GM23338 (cell line): ENCODE results near the gene ADGRV1. TPM values are rescaled to one million over a fixed set of nuclear protein-coding genes. Genes with fewer than 3 reads are reported as not detected.

ENCODE experiments used
- ATAC-seq: fragments of 200-7000 bp; cut with Tn5 transposase; 3 replicates; pipeline ENCODE4 v1.9.1; 2020
- DNase-seq: peaks from one replicate; pipeline ENCODE4 v3.0.0-alpha.2; 2015; ENCODE audit warnings: low spot score
- H2AFZ ChIP-seq: fragments of 200-600 bp; sonication (generic); 2 replicates; pipeline ENCODE4 v1.8.0; 2016; ENCODE audit warnings: antibody characterized with exemption, mild to moderate bottlenecking, moderate library complexity
- H3F3A ChIP-seq: fragments of 200-600 bp; sonication (generic); replicated peaks from 2 replicates; pipeline ENCODE4 v1.8.0; 2017; ENCODE audit warnings: antibody characterized with exemption, mixed run types, low read depth
- H3K27ac ChIP-seq: fragments of 200-600 bp; sonication (generic); 2 replicates; pipeline ENCODE4 v1.6.1; 2016; ENCODE audit warnings: low read depth
- H3K27me3 ChIP-seq: fragments of 200-600 bp; sonication (generic); 2 replicates; pipeline ENCODE4 v1.8.0; 2016; ENCODE audit warnings: mild to moderate bottlenecking, mixed run types, moderate library complexity; ENCODE audit not compliant: insufficient read depth
- H3K36me3 ChIP-seq: fragments of 200-600 bp; sonication (generic); 2 replicates; pipeline ENCODE4 v1.8.0; 2016; ENCODE audit warnings: mild to moderate bottlenecking; ENCODE audit not compliant: insufficient read depth
- H3K4me1 ChIP-seq: fragments of 200-600 bp; sonication (generic); 2 replicates; pipeline ENCODE4 v1.8.0; 2016; ENCODE audit warnings: mild to moderate bottlenecking, moderate library complexity; ENCODE audit not compliant: insufficient read depth
- H3K4me2 ChIP-seq: fragments of 200-600 bp; sonication (generic); 2 replicates; pipeline ENCODE4 v1.7.1; 2017; ENCODE audit warnings: mixed run types
- H3K4me3 ChIP-seq: fragments of 200-600 bp; sonication (generic); 2 replicates; pipeline ENCODE4 v1.6.1; 2016; ENCODE audit warnings: mixed run types
- H3K79me2 ChIP-seq: fragments of 200-600 bp; sonication (generic); replicated peaks from 2 replicates; pipeline ENCODE4 v1.8.0; 2017; ENCODE audit warnings: mild to moderate bottlenecking; ENCODE audit not compliant: insufficient read depth
- H3K9me2 ChIP-seq: fragments of 200-600 bp; sonication (generic); 2 replicates; pipeline ENCODE4 v1.8.0; 2017; ENCODE audit not compliant: insufficient read depth
- H4K20me1 ChIP-seq: fragments of 200-600 bp; sonication (generic); replicated peaks from 2 replicates; pipeline ENCODE4 v1.8.0; 2017; ENCODE audit warnings: mild to moderate bottlenecking; ENCODE audit not compliant: insufficient read depth
- H3K27ac Mint-ChIP-seq: 2 replicates; pipeline ENCODE4 v1.8.0; 2020; ENCODE audit warnings: inconsistent platforms, mild to moderate bottlenecking, moderate library complexity, mixed read lengths
- H3K27me3 Mint-ChIP-seq: 3 replicates; pipeline ENCODE4 v1.8.0; 2022; ENCODE audit warnings: low read depth, mild to moderate bottlenecking, moderate library complexity, mixed read lengths, inconsistent platforms; ENCODE audit not compliant: insufficient read depth, poor library complexity
- H3K36me3 Mint-ChIP-seq: 3 replicates; pipeline ENCODE4 v1.8.0; 2021; ENCODE audit warnings: low read depth, mild to moderate bottlenecking, inconsistent platforms, moderate library complexity, mixed read lengths
- H3K4me1 Mint-ChIP-seq: 3 replicates; pipeline ENCODE4 v1.8.0; 2020; ENCODE audit warnings: mild to moderate bottlenecking, inconsistent platforms, mixed read lengths
- H3K4me3 Mint-ChIP-seq: 3 replicates; pipeline ENCODE4 v1.8.0; 2021; ENCODE audit warnings: moderate library complexity, mild to moderate bottlenecking, inconsistent platforms, mixed read lengths
- H3K9me3 Mint-ChIP-seq: 3 replicates; pipeline ENCODE4 v1.8.0; 2020; ENCODE audit warnings: moderate library complexity, mild to moderate bottlenecking, inconsistent platforms, mixed read lengths
- CREB1 ChIP-seq: fragments of 250-450 bp; sonication (Bioruptor Pico); IDR thresholded peaks from 2 replicates; pipeline ENCODE4 v1.5.0; 2020; ENCODE audit warnings: low read depth, mild to moderate bottlenecking, moderate library complexity
- EZH2 ChIP-seq: fragments of 200-600 bp; sonication (generic); IDR thresholded peaks from one replicate; pipeline ENCODE4 v1.8.0; 2017; ENCODE audit warnings: antibody characterized with exemption, mild to moderate bottlenecking, low read depth; ENCODE audit not compliant: unreplicated experiment
- EZH2phosphoT487 ChIP-seq: fragments of 200-600 bp; sonication (generic); IDR thresholded peaks from one replicate; pipeline ENCODE4 v1.8.1; 2018; ENCODE audit warnings: antibody characterized with exemption; ENCODE audit not compliant: unreplicated experiment
- JUNB ChIP-seq: IDR thresholded peaks from one replicate; pipeline ENCODE4 v1.6.1; 2016; ENCODE audit warnings: antibody characterized with exemption; ENCODE audit not compliant: unreplicated experiment
- POLR2AphosphoS5 ChIP-seq: IDR thresholded peaks from 2 replicates; pipeline ENCODE4 v1.6.1; 2016; ENCODE audit warnings: antibody characterized with exemption, low read depth
- REST ChIP-seq: IDR thresholded peaks from one replicate; pipeline ENCODE4 v1.6.1; 2018; ENCODE audit warnings: antibody characterized with exemption; ENCODE audit not compliant: unreplicated experiment
- ZNF331 ChIP-seq: fragments of 250-450 bp; sonication (Bioruptor Pico); IDR thresholded peaks from 2 replicates; pipeline ENCODE4 v1.5.0; 2020; ENCODE audit warnings: low read depth, mild to moderate bottlenecking, moderate library complexity
- ZNF462 ChIP-seq: fragments of 250-450 bp; sonication (Bioruptor Pico); IDR thresholded peaks from 2 replicates; pipeline ENCODE4 v1.5.0; 2020; ENCODE audit warnings: mild to moderate bottlenecking, moderate library complexity
- polyA plus RNA-seq: library from polyadenylated mRNA; unstranded; fragments of >200 nt; fragmentation: Nextera tagmentation; extraction: Ambion mirVana; gene quantifications from 2 replicates; pipeline ENCODE4 v1.2.1, GENCODE V29; 2016
- total RNA-seq: library from RNA; depleted of rRNA; stranded (reverse); fragments of >200 nt; shearing (Covaris generic); gene quantifications from 2 replicates; pipeline ENCODE4 v1.2.3, GENCODE V29; 2014
- TF ChIP-seq, protein P1 (sequence below): IDR thresholded peaks from 2 replicates; pipeline ENCODE4 v1.6.1; 2016; ENCODE audit warnings: antibody characterized with exemption

The ADGRV1 gene
- total and polyA plus RNA-seq, 2 experiments from 2014 or later, result 46.1 to 149 TPM

- TF ChIP-seq REST (no peak), EZH2 (no peak), CREB1 (CRISPR knock-in tag) (no peak)
Observed at GRCh38 chr5:91126448-91126847, 567.9 kb downstream of the ADGRV1 start (continued).

GRCh38 chr5:91126888-91127287, 568.3 kb downstream of the ADGRV1 start:
- H3K36me3 ChIP-seq, result no peaks in the 10 kb centered on the region
- Mint-ChIP-seq H3K27me3 (no peaks in the 10 kb centered on the region), H3K36me3 (no peaks in the 10 kb centered on the region), H3K27ac (no peak overlapping the region), H3K9me3 (no peaks in the 10 kb centered on the region), H3K4me3 (no peak overlapping the region), H3K4me1 (peaks cover 4% of the 10 kb centered on the region; the same call in 2 of the 3 replicates)
- no peaks in the 10 kb centered on the region for H3F3A ChIP-seq
- H4K20me1 ChIP-seq, result 0 out of 2 replicates have a peak, but pooled peaks cover 5% of the 10 kb centered on the region
- no peak overlapping the region for H2AFZ ChIP-seq
- no peaks in the 10 kb centered on the region for H3K9me2 ChIP-seq
- no peak overlapping the region for H3K4me3 ChIP-seq
- H3K4me2 ChIP-seq, result no peak overlapping the region
- DNase-seq, result no peak
- H3K27me3 ChIP-seq, result no peaks in the 10 kb centered on the region
- H3K79me2 ChIP-seq, result no peaks in the 10 kb centered on the region
- no peaks in the 10 kb centered on the region for H3K4me1 ChIP-seq
- TF ChIP-seq ZNF331 (CRISPR knock-in tag), result no peak
- no peak for TF ChIP-seq JUNB
- TF ChIP-seq, protein P1, sequence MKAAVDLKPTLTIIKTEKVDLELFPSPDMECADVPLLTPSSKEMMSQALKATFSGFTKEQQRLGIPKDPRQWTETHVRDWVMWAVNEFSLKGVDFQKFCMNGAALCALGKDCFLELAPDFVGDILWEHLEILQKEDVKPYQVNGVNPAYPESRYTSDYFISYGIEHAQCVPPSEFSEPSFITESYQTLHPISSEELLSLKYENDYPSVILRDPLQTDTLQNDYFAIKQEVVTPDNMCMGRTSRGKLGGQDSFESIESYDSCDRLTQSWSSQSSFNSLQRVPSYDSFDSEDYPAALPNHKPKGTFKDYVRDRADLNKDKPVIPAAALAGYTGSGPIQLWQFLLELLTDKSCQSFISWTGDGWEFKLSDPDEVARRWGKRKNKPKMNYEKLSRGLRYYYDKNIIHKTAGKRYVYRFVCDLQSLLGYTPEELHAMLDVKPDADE, result no peak
- no peak for TF ChIP-seq EZH2phosphoT487
- TF ChIP-seq ZNF462 (CRISPR knock-in tag), result no peak
- no peak for TF ChIP-seq POLR2AphosphoS5
- H3K27ac ChIP-seq, result no peak overlapping the region
- no peak for ATAC-seq
